Common myeloid progenitor, CD34-positive (primary cell): ENCODE data around the gene C10orf90. TPM values are rescaled to one million over a fixed set of nuclear protein-coding genes. Genes with fewer than 3 reads are reported as not detected.

ENCODE experiments used
- CTCF ChIA-PET: fragments of 350-600 bp; sonication (Branson Sonifier 250); formaldehyde crosslinking; loops from one replicate; lab custom pipeline; 2021; ENCODE audit warnings: antibody characterized with exemption; lab: Charles Lee
- POLR2A ChIA-PET: fragments of 350-600 bp; sonication (Branson Sonifier 250); formaldehyde crosslinking; loops from one replicate; lab custom pipeline; 2021; ENCODE audit warnings: antibody characterized with exemption; lab: Charles Lee
- DNase-seq, 3 donors: peaks; one replicate each; pipeline versions ENCODE4 v3.0.0 to v3.0.0-alpha.2; 2013
- H3K27ac ChIP-seq, 2 experiments: 1 replicate in 1 of 2; 2 replicates in 1 of 2; pipeline ENCODE4 v1.7.0; 2013; ENCODE audit warnings: inconsistent platforms in 2 of 2, low read length in 2 of 2, mild to moderate bottlenecking in 2 of 2, low read depth in 1 of 2, moderate library complexity in 1 of 2; ENCODE audit not compliant: severe bottlenecking in 2 of 2, insufficient read depth in 1 of 2, poor library complexity in 1 of 2
- H3K27me3 ChIP-seq, 5 experiments: replicated peaks in 2 of 5; 1 replicate in 3 of 5; 2 replicates in 2 of 5; pipeline versions ENCODE4 v1.6.1 to v1.7.0; 2013; ENCODE audit warnings: low read length in 4 of 5, mild to moderate bottlenecking in 2 of 5, moderate library complexity in 2 of 5, inconsistent platforms in 1 of 5; ENCODE audit not compliant: insufficient read depth in 5 of 5, control insufficient read depth in 4 of 5
- H3K36me3 ChIP-seq, 4 experiments: 1 replicate in 2 of 4; 2 replicates in 2 of 4; pipeline versions ENCODE4 v1.6.1 to v1.7.0; 2013; ENCODE audit warnings: low read length in 3 of 4, control low read depth in 1 of 4, mild to moderate bottlenecking in 1 of 4; ENCODE audit not compliant: control insufficient read depth in 4 of 4, insufficient read depth in 4 of 4
- H3K4me1 ChIP-seq, 4 experiments: 1 replicate in 3 of 4; 2 replicates in 1 of 4; pipeline versions ENCODE4 v1.6.1 to v1.7.1; 2013; ENCODE audit warnings: low read length in 3 of 4, mild to moderate bottlenecking in 3 of 4, control low read depth in 1 of 4, inconsistent platforms in 1 of 4, moderate library complexity in 1 of 4; ENCODE audit not compliant: control insufficient read depth in 4 of 4, insufficient read depth in 4 of 4; ENCODE audit errors: control extremely low read depth in 1 of 4
- H3K4me3 ChIP-seq, 7 experiments: 1 replicate in 4 of 7; 2 replicates in 3 of 7; pipeline versions ENCODE4 v1.5.1 to v1.7.0; 2013; ENCODE audit warnings: mild to moderate bottlenecking in 7 of 7, low read length in 6 of 7, moderate library complexity in 6 of 7, inconsistent platforms in 2 of 7, low read depth in 2 of 7, control low read depth in 1 of 7; ENCODE audit not compliant: insufficient read depth in 4 of 7, control insufficient read depth in 1 of 7; ENCODE audit errors: extremely low read depth in 1 of 7
- H3K9me3 ChIP-seq, 5 experiments: 1 replicate in 4 of 5; 2 replicates in 1 of 5; pipeline versions ENCODE4 v1.6.1 to v1.7.1; 2013; ENCODE audit warnings: low read length in 4 of 5, mild to moderate bottlenecking in 2 of 5, inconsistent platforms in 1 of 5, low read depth in 1 of 5, moderate library complexity in 1 of 5; ENCODE audit not compliant: control insufficient read depth in 4 of 5, insufficient read depth in 2 of 5; ENCODE audit errors: control extremely low read depth in 1 of 5
- WGBS: methylation state at CpG from one replicate; pipeline ENCODE4 v1.1.5; 2013; ENCODE audit not compliant: insufficient coverage; 5-methylcytosine and 5-hydroxymethylcytosine counted together
- polyA plus RNA-seq: library from polyadenylated mRNA; unstranded; fragments of 120-200 nt; gene quantifications from one replicate; pipeline ENCODE4 v1.2.1, GENCODE V29; 2013

Gene C10orf90
- polyA plus RNA-seq, result not detected

- Histone ChIP-seq H3K27ac (no peak within 1 kb of the TSS), H3K36me3 (no peaks in the 10 kb centered on the region), H3K4me3 (no peak within 1 kb of the TSS), H3K9me3 (peaks cover 0 to 2% (median 0%) of the 10 kb centered on the region in 5 experiments), H3K27me3 (peaks cover 0 to 11% (median 1%) of the 10 kb centered on the region in 5 experiments), H3K4me1 (no peaks in the 10 kb centered on the region)
- ChIA-PET CTCF (no interaction called here), POLR2A (no interaction called here)
- 92% methylated on average over 9 of the region's 12 CpGs for WGBS
- DNase-seq, result no peak
These were observed at the start of gene C10orf90 for GRCh38 chr10:126670056-126670894. C10orf90 (minus strand) TSS chr10:126670693; CDS start chr10:126670480, 213 bp downstream.

- CTCF ChIA-PET, result no interaction called here
These were observed 45.9 kb upstream of the C10orf90 start for GRCh38 chr10:126716366-126716765.

GRCh38 chr10:126713594-126713993, 43.1 kb upstream of the C10orf90 start:
- Histone ChIP-seq H3K4me1 (peaks cover 0 to 12% (median 7%) of the 10 kb centered on the region in 4 experiments), H3K27me3 (peaks cover 0 to 13% (median 2%) of the 10 kb centered on the region in 5 experiments), H3K9me3 (peaks cover 0 to 3% (median 0%) of the 10 kb centered on the region in 5 experiments), H3K36me3 (no peaks in the 10 kb centered on the region), H3K27ac (no peak overlapping the region), H3K4me3 (no peak overlapping the region)
- WGBS, result 94% methylated on average over 5 of the region's 7 CpGs
- ChIA-PET CTCF (no interaction called here), POLR2A (no interaction called here)
- DNase-seq, result no peak

More at GRCh38 chr10:126716366-126716765, 45.9 kb upstream of the C10orf90 start:
- Histone ChIP-seq H3K27ac (no peak overlapping the region), H3K36me3 (no peaks in the 10 kb centered on the region), H3K9me3 (no peaks in the 10 kb centered on the region), H3K4me1 (peaks cover 0 to 12% (median 7%) of the 10 kb centered on the region in 4 experiments), H3K4me3 (no peak overlapping the region), H3K27me3 (peaks cover 0 to 14% (median 2%) of the 10 kb centered on the region in 5 experiments)
- no peak for DNase-seq
- WGBS, result no CpG with 5 or more reads among the region's 1 CpG
- POLR2A ChIA-PET, result no interaction called here

- POLR2A ChIA-PET, result no interaction called here
- no peak overlapping the region for H3K4me3 ChIP-seq
- CTCF ChIA-PET, result no interaction called here
- peaks cover 0 to 10% (median 2%) of the 10 kb centered on the region in 5 experiments for H3K27me3 ChIP-seq
- no peak overlapping the region for H3K27ac ChIP-seq
- DNase-seq, result no peak
- H3K4me1 ChIP-seq, result peaks cover 0 to 12% (median 7%) of the 10 kb centered on the region in 4 experiments
- peaks cover 0 to 3% (median 0%) of the 10 kb centered on the region in 5 experiments for H3K9me3 ChIP-seq
- no peaks in the 10 kb centered on the region for H3K36me3 ChIP-seq
- WGBS, result 98% methylated on average over 4 of the region's 6 CpGs
These were observed 42.2 kb upstream of the C10orf90 start for GRCh38 chr10:126712681-126713080.

GRCh38 chr10:126705951-126706565, 35.6 kb upstream of the C10orf90 start:
- ChIA-PET POLR2A (no interaction called here), CTCF (no interaction called here)
- DNase-seq, result no peak
- Histone ChIP-seq H3K27me3 (peaks cover 0 to 16% (median 2%) of the 10 kb centered on the region in 5 experiments), H3K4me3 (no peak overlapping the region), H3K27ac (no peak overlapping the region), H3K9me3 (peaks cover 0 to 3% (median 0%) of the 10 kb centered on the region in 5 experiments), H3K36me3 (no peaks in the 10 kb centered on the region), H3K4me1 (no peaks in the 10 kb centered on the region)
- WGBS, result 81% methylated on average over 3 of the region's 3 CpGs

GRCh38 chr10:126705131-126705530, 34.6 kb upstream of the C10orf90 start:
- CTCF ChIA-PET, result no interaction called here
- Histone ChIP-seq H3K27me3 (peaks cover 0 to 16% (median 2%) of the 10 kb centered on the region in 5 experiments), H3K4me1 (no peaks in the 10 kb centered on the region), H3K27ac (no peak overlapping the region), H3K36me3 (no peaks in the 10 kb centered on the region), H3K9me3 (no peaks in the 10 kb centered on the region), H3K4me3 (no peak overlapping the region)
- POLR2A ChIA-PET, result no interaction called here
- DNase-seq, result no peak
- no CpG with 5 or more reads among the region's 5 CpGs for WGBS

- Histone ChIP-seq H3K27ac (no peak overlapping the region), H3K27me3 (peaks cover 0 to 16% (median 2%) of the 10 kb centered on the region in 5 experiments), H3K9me3 (no peaks in the 10 kb centered on the region), H3K4me1 (no peaks in the 10 kb centered on the region), H3K4me3 (no peak overlapping the region), H3K36me3 (no peaks in the 10 kb centered on the region)
- CTCF ChIA-PET, result no interaction called here
- WGBS, result 88% methylated on average over 4 of the region's 7 CpGs
- no peak for DNase-seq
- POLR2A ChIA-PET, result no interaction called here
These were observed 34.2 kb upstream of the C10orf90 start for GRCh38 chr10:126704649-126705048.
